Gastrocnemius medialis (tissue), 4 donors: Measurements from ENCODE around the gene CNKSR2.

Experiments
- POLR2A ChIP-seq, 2 donors: fragments of 450-650 bp; IDR thresholded peaks; one replicate each; pipeline ENCODE4 v1.6.1; 2017; ENCODE audit warnings: antibody characterized with exemption in 2 of 2, mild to moderate bottlenecking in 2 of 2, moderate library complexity in 2 of 2
- TF ChIP-seq, protein P1 (sequence below), 5 experiments: fragments of 450-650 bp in 3 of 5; fragments of 200-600 bp in 2 of 5; sonication (generic) in 2 of 5; IDR thresholded peaks in 4 of 5; conservative IDR thresholded peaks in 1 of 5; 1 replicate in 4 of 5; 2 replicates in 1 of 5; pipeline ENCODE4 v1.5.1; 2016 to 2019; ENCODE audit warnings: antibody characterized with exemption in 5 of 5, mild to moderate bottlenecking in 3 of 5, moderate library complexity in 3 of 5

GRCh38 chrX:21610168-21610567, 235.9 kb downstream of the CNKSR2 start:
- TF ChIP-seq, protein P1, sequence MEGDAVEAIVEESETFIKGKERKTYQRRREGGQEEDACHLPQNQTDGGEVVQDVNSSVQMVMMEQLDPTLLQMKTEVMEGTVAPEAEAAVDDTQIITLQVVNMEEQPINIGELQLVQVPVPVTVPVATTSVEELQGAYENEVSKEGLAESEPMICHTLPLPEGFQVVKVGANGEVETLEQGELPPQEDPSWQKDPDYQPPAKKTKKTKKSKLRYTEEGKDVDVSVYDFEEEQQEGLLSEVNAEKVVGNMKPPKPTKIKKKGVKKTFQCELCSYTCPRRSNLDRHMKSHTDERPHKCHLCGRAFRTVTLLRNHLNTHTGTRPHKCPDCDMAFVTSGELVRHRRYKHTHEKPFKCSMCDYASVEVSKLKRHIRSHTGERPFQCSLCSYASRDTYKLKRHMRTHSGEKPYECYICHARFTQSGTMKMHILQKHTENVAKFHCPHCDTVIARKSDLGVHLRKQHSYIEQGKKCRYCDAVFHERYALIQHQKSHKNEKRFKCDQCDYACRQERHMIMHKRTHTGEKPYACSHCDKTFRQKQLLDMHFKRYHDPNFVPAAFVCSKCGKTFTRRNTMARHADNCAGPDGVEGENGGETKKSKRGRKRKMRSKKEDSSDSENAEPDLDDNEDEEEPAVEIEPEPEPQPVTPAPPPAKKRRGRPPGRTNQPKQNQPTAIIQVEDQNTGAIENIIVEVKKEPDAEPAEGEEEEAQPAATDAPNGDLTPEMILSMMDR (IDR thresholded peaks at IDR 0.05 in 4 of 5, conservative IDR thresholded peaks at IDR 0.05 in 1 of 5): no peak
- no peak for TF ChIP-seq POLR2A (IDR thresholded peaks at IDR 0.05)
